ENCODE measurements around the gene IL16. TPM values are rescaled to one million over a fixed set of nuclear protein-coding genes. Genes with fewer than 3 reads are reported as not detected.

Gene IL16
- polyA plus RNA-seq, 1 donor (not counting 4 experiments of a cell fraction or from before 2014, with no cell fraction given) = not detected

- Histone ChIP-seq H2AFZ (ENCODE audit: control insufficient read depth, low read length) (no peak overlapping the region), H4K20me1 (ENCODE audit: control insufficient read depth, extremely low read depth, insufficient read depth, low read length) (no peaks in the 10 kb centered on the region), H3K4me1 (ENCODE audit: control insufficient read depth, extremely low read depth, insufficient read depth, low read length) (peaks cover 15% of the 10 kb centered on the region), H3K79me2 (ENCODE audit: control insufficient read depth, insufficient read depth, low read length) (no peaks in the 10 kb centered on the region), H3K9me1 (ENCODE audit: control insufficient read depth, extremely low read depth, insufficient read depth, low read length) (no peaks in the 10 kb centered on the region), H3K4me3 (ENCODE audit: control insufficient read depth in 2 of 3, extremely low read depth in 1 of 3, insufficient read depth in 2 of 3, low read depth in 1 of 3, low read length in 3 of 3) (no peak overlapping the region), H3K9ac (ENCODE audit: control insufficient read depth, extremely low read depth, insufficient read depth, low read length) (no peak overlapping the region), H3K4me2 (ENCODE audit: control insufficient read depth, extremely low read depth, insufficient read depth, low read depth, low read length) (peak overlapping the region; percentile 22), H3K9me3 (ENCODE audit: control insufficient read depth, low read depth, low read length) (no peaks in the 10 kb centered on the region), H3K36me3 (ENCODE audit: control insufficient read depth in 2 of 2, extremely low read depth in 1 of 2, insufficient read depth in 2 of 2, low read length in 2 of 2) (peaks cover 4 to 6% of the 10 kb centered on the region in 2 experiments), H3K27me3 (ENCODE audit: control insufficient read depth, extremely low read depth, insufficient read depth, low read length) (no peaks in the 10 kb centered on the region), H3K27ac (ENCODE audit: control insufficient read depth, insufficient read depth, low read length) (no peak overlapping the region)
- no peak for FAIRE-seq
- TF ChIP-seq, protein P1, sequence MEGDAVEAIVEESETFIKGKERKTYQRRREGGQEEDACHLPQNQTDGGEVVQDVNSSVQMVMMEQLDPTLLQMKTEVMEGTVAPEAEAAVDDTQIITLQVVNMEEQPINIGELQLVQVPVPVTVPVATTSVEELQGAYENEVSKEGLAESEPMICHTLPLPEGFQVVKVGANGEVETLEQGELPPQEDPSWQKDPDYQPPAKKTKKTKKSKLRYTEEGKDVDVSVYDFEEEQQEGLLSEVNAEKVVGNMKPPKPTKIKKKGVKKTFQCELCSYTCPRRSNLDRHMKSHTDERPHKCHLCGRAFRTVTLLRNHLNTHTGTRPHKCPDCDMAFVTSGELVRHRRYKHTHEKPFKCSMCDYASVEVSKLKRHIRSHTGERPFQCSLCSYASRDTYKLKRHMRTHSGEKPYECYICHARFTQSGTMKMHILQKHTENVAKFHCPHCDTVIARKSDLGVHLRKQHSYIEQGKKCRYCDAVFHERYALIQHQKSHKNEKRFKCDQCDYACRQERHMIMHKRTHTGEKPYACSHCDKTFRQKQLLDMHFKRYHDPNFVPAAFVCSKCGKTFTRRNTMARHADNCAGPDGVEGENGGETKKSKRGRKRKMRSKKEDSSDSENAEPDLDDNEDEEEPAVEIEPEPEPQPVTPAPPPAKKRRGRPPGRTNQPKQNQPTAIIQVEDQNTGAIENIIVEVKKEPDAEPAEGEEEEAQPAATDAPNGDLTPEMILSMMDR (optimal IDR thresholded peaks at IDR 0.05 in 1 of 3, IDR thresholded peaks at IDR 0.05 in 1 of 3, conservative IDR thresholded peaks at IDR 0.05 in 1 of 3; ENCODE audit: extremely low read depth in 1 of 3, insufficient read depth in 2 of 3, low read length in 3 of 3) = no peak
- no peak for TF ChIP-seq EZH2 (IDR thresholded peaks at IDR 0.05; ENCODE audit: low read length)
- dilution Hi-C loops (cut with MboI; ENCODE audit: extremely low pct_ligation_motif_present, low sequenced_read_pairs) = no loop called here
- no peak for DNase-seq (ENCODE audit: low read depth, low spot score)
Observed at GRCh38 chr15:81304226-81304625, 107.5 kb downstream of the IL16 start.

- dilution Hi-C loops (cut with MboI; ENCODE audit: extremely low pct_ligation_motif_present, low sequenced_read_pairs) = no loop called here
- Histone ChIP-seq H3K4me2 (ENCODE audit: control insufficient read depth, extremely low read depth, insufficient read depth, low read depth, low read length) (no peak overlapping the region), H3K9me3 (ENCODE audit: control insufficient read depth, low read depth, low read length) (no peaks in the 10 kb centered on the region), H3K9ac (ENCODE audit: control insufficient read depth, extremely low read depth, insufficient read depth, low read length) (no peak overlapping the region), H3K9me1 (ENCODE audit: control insufficient read depth, extremely low read depth, insufficient read depth, low read length) (no peaks in the 10 kb centered on the region), H3K27ac (ENCODE audit: control insufficient read depth, insufficient read depth, low read length) (no peak overlapping the region), H3K4me1 (ENCODE audit: control insufficient read depth, extremely low read depth, insufficient read depth, low read length) (peaks cover 21% of the 10 kb centered on the region), H3K4me3 (ENCODE audit: control insufficient read depth in 2 of 3, extremely low read depth in 1 of 3, insufficient read depth in 2 of 3, low read depth in 1 of 3, low read length in 3 of 3) (no peak overlapping the region), H3K79me2 (ENCODE audit: control insufficient read depth, insufficient read depth, low read length) (no peaks in the 10 kb centered on the region), H3K27me3 (ENCODE audit: control insufficient read depth, extremely low read depth, insufficient read depth, low read length) (no peaks in the 10 kb centered on the region), H4K20me1 (ENCODE audit: control insufficient read depth, extremely low read depth, insufficient read depth, low read length) (no peaks in the 10 kb centered on the region), H2AFZ (ENCODE audit: control insufficient read depth, low read length) (no peak overlapping the region), H3K36me3 (ENCODE audit: control insufficient read depth in 2 of 2, extremely low read depth in 1 of 2, insufficient read depth in 2 of 2, low read length in 2 of 2) (peaks cover 25 to 31% of the 10 kb centered on the region in 2 experiments)
- DNase-seq (ENCODE audit: low read depth, low spot score) = no peak
- TF ChIP-seq EZH2 (IDR thresholded peaks at IDR 0.05; ENCODE audit: low read length) = no peak
- TF ChIP-seq, protein P1 (optimal IDR thresholded peaks at IDR 0.05 in 1 of 3, IDR thresholded peaks at IDR 0.05 in 1 of 3, conservative IDR thresholded peaks at IDR 0.05 in 1 of 3; ENCODE audit: extremely low read depth in 1 of 3, insufficient read depth in 2 of 3, low read length in 3 of 3) = no peak
- no peak for FAIRE-seq
Observed at GRCh38 chr15:81308260-81308659, 111.6 kb downstream of the IL16 start.

Data from keratinocyte (primary cell).